ENCODE results near the gene B4GALNT3.

The B4GALNT3 gene

GRCh38 chr12:510071-510825 lies 50.5 kb downstream of the B4GALNT3 start:
- no peak for DNase-seq

- DNase-seq: no peak
Measured at GRCh38 chr12:512933-513332, 53.2 kb downstream of the B4GALNT3 start.

- no peak for DNase-seq
Measured at GRCh38 chr12:513446-513845, 53.7 kb downstream of the B4GALNT3 start.

- DNase-seq: no peak
Measured at GRCh38 chr12:517538-517937, 57.8 kb downstream of the B4GALNT3 start.

- no peak for DNase-seq
Measured at GRCh38 chr12:520119-520518, 60.4 kb downstream of the B4GALNT3 start.

- no peak for DNase-seq
Measured at GRCh38 chr12:522692-523378, 63.1 kb downstream of the B4GALNT3 start.

GRCh38 chr12:524167-524951 lies 64.6 kb downstream of the B4GALNT3 start:
- DNase-seq: no peak

GRCh38 chr12:526089-526488 lies 66.3 kb downstream of the B4GALNT3 start:
- DNase-seq: no peak

- DNase-seq: peak; percentile 84
Measured at GRCh38 chr12:527241-527640, 67.5 kb downstream of the B4GALNT3 start.

GRCh38 chr12:527729-528128 lies 68.0 kb downstream of the B4GALNT3 start:
- no peak for DNase-seq

- DNase-seq: no peak
Measured at GRCh38 chr12:530308-530707, 70.6 kb downstream of the B4GALNT3 start.

- no peak for DNase-seq
Measured at GRCh38 chr12:530821-531220, 71.1 kb downstream of the B4GALNT3 start.

- no peak for DNase-seq
Measured at GRCh38 chr12:531951-532585, 72.3 kb downstream of the B4GALNT3 start.

GRCh38 chr12:532908-533565 lies 73.3 kb downstream of the B4GALNT3 start:
- DNase-seq: no peak

- no peak for DNase-seq
Measured at GRCh38 chr12:533718-534117, 74.0 kb downstream of the B4GALNT3 start.

- peak; percentile 39 for DNase-seq
Measured at GRCh38 chr12:534216-534615, 74.5 kb downstream of the B4GALNT3 start.

- no peak for DNase-seq
Measured at GRCh38 chr12:535396-535795, 75.7 kb downstream of the B4GALNT3 start.

GRCh38 chr12:536751-537245 lies 77.1 kb downstream of the B4GALNT3 start:
- no peak for DNase-seq

- no peak for DNase-seq
Measured at GRCh38 chr12:537772-538171, 78.0 kb downstream of the B4GALNT3 start.

GRCh38 chr12:538731-539539 lies 79.2 kb downstream of the B4GALNT3 start:
- DNase-seq: peak; percentile 91

- DNase-seq: no peak
Measured at GRCh38 chr12:539540-540310, 80.0 kb downstream of the B4GALNT3 start.
